Keratinocyte (primary cell): ENCODE measurements around the gene CD2AP. TPM values are rescaled to one million over a fixed set of nuclear protein-coding genes. Genes with fewer than 3 reads are reported as not detected.

Source experiments
- DNase-seq: peaks from one replicate; pipeline ENCODE4 v3.0.0-alpha.2; 2011; ENCODE audit warnings: low read depth, missing footprints, low spot score
- FAIRE-seq: peaks from 2 replicates; lab custom pipeline; 2011; peaks lifted over from hg19 to GRCh38; lab: Jason Lieb, UNC
- H2AFZ ChIP-seq: 2 replicates; pipeline ENCODE4 v1.6.0; 2012; ENCODE audit warnings: low read length, control low read depth, inconsistent platforms; ENCODE audit not compliant: control insufficient read depth
- H3K27ac ChIP-seq: 2 replicates; pipeline ENCODE4 v1.5.1; 2011; ENCODE audit warnings: low read length; ENCODE audit not compliant: control insufficient read depth, insufficient read depth
- H3K27me3 ChIP-seq: 3 replicates; pipeline ENCODE4 v1.6.0; 2011; ENCODE audit warnings: low read length; ENCODE audit not compliant: control insufficient read depth, insufficient read depth; ENCODE audit errors: extremely low read depth
- H3K36me3 ChIP-seq, 2 experiments: 2 replicates in 1 of 2; 3 replicates in 1 of 2; pipeline ENCODE4 v1.5.1; 2011; ENCODE audit warnings: low read length in 2 of 2, mild to moderate bottlenecking in 1 of 2; ENCODE audit not compliant: control insufficient read depth in 2 of 2, insufficient read depth in 2 of 2; ENCODE audit errors: extremely low read depth in 1 of 2
- H3K4me1 ChIP-seq: 3 replicates; pipeline ENCODE4 v1.5.1; 2011; ENCODE audit warnings: low read length; ENCODE audit not compliant: control insufficient read depth, insufficient read depth; ENCODE audit errors: extremely low read depth
- H3K4me2 ChIP-seq: 3 replicates; pipeline ENCODE4 v1.6.0; 2011; ENCODE audit warnings: low read depth, low read length; ENCODE audit not compliant: control insufficient read depth, insufficient read depth; ENCODE audit errors: extremely low read depth
- H3K4me3 ChIP-seq, 3 experiments: fragments of 200-600 bp in 1 of 3; sonication (generic) in 1 of 3; 2 replicates in 2 of 3; 3 replicates in 1 of 3; pipeline ENCODE4 v1.5.1; 2011 to 2016; ENCODE audit warnings: low read length in 3 of 3, mild to moderate bottlenecking in 3 of 3, control low read depth in 2 of 3, inconsistent platforms in 1 of 3, low read depth in 1 of 3, mixed read lengths in 1 of 3, mixed run types in 1 of 3, moderate library complexity in 1 of 3; ENCODE audit not compliant: control insufficient read depth in 2 of 3, insufficient read depth in 2 of 3; ENCODE audit errors: extremely low read depth in 1 of 3
- H3K79me2 ChIP-seq: 2 replicates; pipeline ENCODE4 v1.6.0; 2012; ENCODE audit warnings: low read length; ENCODE audit not compliant: control insufficient read depth, insufficient read depth
- H3K9ac ChIP-seq: 3 replicates; pipeline ENCODE4 v1.6.0; 2011; ENCODE audit warnings: low read length; ENCODE audit not compliant: control insufficient read depth, insufficient read depth; ENCODE audit errors: extremely low read depth
- H3K9me1 ChIP-seq: 3 replicates; pipeline ENCODE4 v1.6.0; 2011; ENCODE audit warnings: low read length; ENCODE audit not compliant: control insufficient read depth, insufficient read depth; ENCODE audit errors: extremely low read depth
- H3K9me3 ChIP-seq: 2 replicates; pipeline ENCODE4 v1.5.1; 2012; ENCODE audit warnings: low read depth, low read length; ENCODE audit not compliant: control insufficient read depth
- H4K20me1 ChIP-seq: 3 replicates; pipeline ENCODE4 v1.6.0; 2011; ENCODE audit warnings: low read length; ENCODE audit not compliant: control insufficient read depth, insufficient read depth; ENCODE audit errors: extremely low read depth
- CTCF ChIP-seq, 3 experiments: IDR thresholded peaks in 1 of 3; conservative IDR thresholded peaks in 1 of 3; optimal IDR thresholded peaks in 1 of 3; 2 replicates in 2 of 3; 3 replicates in 1 of 3; pipeline versions ENCODE3 to v1.5.1; 2011; ENCODE audit warnings: low read length in 3 of 3, mild to moderate bottlenecking in 3 of 3, moderate library complexity in 2 of 3, control low read depth in 1 of 3, inconsistent platforms in 1 of 3; ENCODE audit not compliant: insufficient read depth in 2 of 3; ENCODE audit errors: extremely low read depth in 1 of 3
- EZH2 ChIP-seq: IDR thresholded peaks from one replicate; pipeline ENCODE4 v1.6.1; 2012; ENCODE audit warnings: inconsistent platforms, mild to moderate bottlenecking, low read length, moderate library complexity
- dilution Hi-C: fragments of 300-500 bp; cut with MboI; formaldehyde crosslinking; loops from one replicate; pipeline ENCODE4 v1.7.0; 2020; ENCODE audit warnings: low sequenced_read_pairs; ENCODE audit not compliant: extremely low pct_ligation_motif_present
- polyA plus RNA-seq, 5 experiments: library from polyadenylated mRNA; depleted of rRNA in 3 of 5; stranded (reverse) in 3 of 5; stranded (forward) in 1 of 5; unstranded in 1 of 5; fragments of >200 nt; gene quantifications; 1 replicate in 1 of 5; 2 replicates in 3 of 5; 3 replicates in 1 of 5; pipeline versions ENCODE4 v1.2.1 to v1.2.3, GENCODE V29; 2011 to 2012; ENCODE audit warnings: missing spikeins in 2 of 5, low read depth in 1 of 5, low replicate concordance in 1 of 5

CD2AP gene
- polyA plus RNA-seq, 1 donor (not counting 4 experiments of a cell fraction or from before 2014, with no cell fraction given) = 23.9 TPM

GRCh38 chr6:47629954-47630353 is 152.4 kb downstream of the CD2AP start:
- FAIRE-seq (no peak), DNase-seq (no peak)
- dilution Hi-C loops = no loop called here
- no peaks in the 10 kb centered on the region for H3K9me1 ChIP-seq
- no peak overlapping the region for H3K27ac ChIP-seq
- H3K9me3 ChIP-seq = no peaks in the 10 kb centered on the region
- no peak overlapping the region for H2AFZ ChIP-seq
- no peak overlapping the region for H3K4me3 ChIP-seq
- H3K9ac ChIP-seq = no peak overlapping the region
- TF ChIP-seq EZH2 = no peak
- TF ChIP-seq CTCF (optimal IDR thresholded peaks at IDR 0.05 in 1 of 3, IDR thresholded peaks at IDR 0.05 in 1 of 3, conservative IDR thresholded peaks at IDR 0.05 in 1 of 3; ENCODE audit: extremely low read depth in 1 of 3, insufficient read depth in 2 of 3, low read length in 3 of 3) = no peak
- no peaks in the 10 kb centered on the region for H4K20me1 ChIP-seq
- no peaks in the 10 kb centered on the region for H3K27me3 ChIP-seq
- H3K4me1 ChIP-seq = no peaks in the 10 kb centered on the region
- H3K4me2 ChIP-seq = no peak overlapping the region
- no peaks in the 10 kb centered on the region for H3K79me2 ChIP-seq
- H3K36me3 ChIP-seq = peaks cover 0 to 2% of the 10 kb centered on the region in 2 experiments

- H3K9ac ChIP-seq = no peak overlapping the region
- H4K20me1 ChIP-seq = no peaks in the 10 kb centered on the region
- H3K4me1 ChIP-seq = no peaks in the 10 kb centered on the region
- DNase-seq (no peak), FAIRE-seq (no peak)
- peaks cover 0 to 2% of the 10 kb centered on the region in 2 experiments for H3K36me3 ChIP-seq
- no peaks in the 10 kb centered on the region for H3K9me3 ChIP-seq
- H3K9me1 ChIP-seq = no peaks in the 10 kb centered on the region
- H2AFZ ChIP-seq = no peak overlapping the region
- no peak overlapping the region for H3K4me3 ChIP-seq
- TF ChIP-seq EZH2 = no peak
- TF ChIP-seq CTCF (optimal IDR thresholded peaks at IDR 0.05 in 1 of 3, IDR thresholded peaks at IDR 0.05 in 1 of 3, conservative IDR thresholded peaks at IDR 0.05 in 1 of 3; ENCODE audit: extremely low read depth in 1 of 3, insufficient read depth in 2 of 3, low read length in 3 of 3) = no peak
- dilution Hi-C loops = no loop called here
- H3K27me3 ChIP-seq = no peaks in the 10 kb centered on the region
- no peaks in the 10 kb centered on the region for H3K79me2 ChIP-seq
- H3K27ac ChIP-seq = no peak overlapping the region
- no peak overlapping the region for H3K4me2 ChIP-seq
These were observed 153.0 kb downstream of the CD2AP start for GRCh38 chr6:47630587-47630986.
